Transverse colon (tissue), 4 donors: ENCODE measurements around the gene PTRH1. TPM values are rescaled to one million over a fixed set of nuclear protein-coding genes. Genes with fewer than 3 reads are reported as not detected.

Experiments
- DNase-seq: peaks from one replicate; pipeline ENCODE4 v3.0.0-alpha.2; 2019
- H3K27ac ChIP-seq, 4 donors: fragments of 200-600 bp; sonication (generic); 2 replicates each; pipeline ENCODE4 v1.5.1; 2016 to 2018; ENCODE audit warnings: inconsistent platforms in 4 of 4
- H3K27me3 ChIP-seq: fragments of 200-600 bp; sonication (generic); 2 replicates; pipeline ENCODE4 v1.5.1; 2017; ENCODE audit warnings: inconsistent platforms
- H3K36me3 ChIP-seq, 4 donors: fragments of 200-600 bp; sonication (generic); 2 replicates each; pipeline ENCODE4 v1.5.1; 2017 to 2019; ENCODE audit warnings: inconsistent platforms in 4 of 4
- H3K4me1 ChIP-seq, 4 donors: fragments of 200-600 bp; sonication (generic); 2 replicates each; pipeline ENCODE4 v1.5.1; 2017 to 2020; ENCODE audit warnings: inconsistent platforms in 4 of 4
- H3K4me3 ChIP-seq, 4 donors: fragments of 200-600 bp; sonication (generic); 1 replicate in 1 of 4; 2 replicates in 3 of 4; pipeline versions ENCODE4 v1.5.1 to v1.6.1; 2017 to 2019; ENCODE audit warnings: inconsistent platforms in 4 of 4
- H3K9me3 ChIP-seq, 2 donors: fragments of 200-600 bp; sonication (generic); 2 replicates each; pipeline ENCODE4 v1.5.1; 2017 to 2019; ENCODE audit warnings: inconsistent platforms in 2 of 2
- EP300 ChIP-seq: sonication (generic); formaldehyde crosslinking; IDR thresholded peaks from one replicate; pipeline ENCODE4 v1.6.1; 2017; ENCODE audit warnings: antibody characterized with exemption, low read depth
- POLR2A ChIP-seq: fragments of 450-650 bp; IDR thresholded peaks from one replicate; pipeline ENCODE4 v1.6.1; 2016; ENCODE audit warnings: antibody characterized with exemption, mild to moderate bottlenecking, moderate library complexity
- POLR2AphosphoS5 ChIP-seq, 3 donors: sonication (generic); formaldehyde crosslinking; IDR thresholded peaks; one replicate each; pipeline ENCODE4 v1.6.1; 2016; ENCODE audit warnings: antibody characterized with exemption in 3 of 3
- WGBS, 2 donors: methylation state at CpG; one replicate each; pipeline ENCODE4 v1.1.5; 2018; ENCODE audit warnings: low coverage in 1 of 2; 5-methylcytosine and 5-hydroxymethylcytosine counted together
- in situ Hi-C, 4 donors: fragments of 200-750 bp; cut with MboI; loops; one replicate each; pipeline versions ENCODE4 v1.15.0 to v1.15.1; 2017; ENCODE audit warnings: low sequenced_read_pairs in 3 of 4, low pct_ligation_motif_present in 1 of 4, low pct_unique_long_range_greater_than_20kb in 1 of 4
- intact Hi-C: fragments of 100-400 bp; cut with DNase I; formaldehyde crosslinking; loops from one replicate; pipeline ENCODE4 v1.15.1; 2023; ENCODE audit warnings: low total_unique reads
- total RNA-seq, 4 donors: library from RNA; depleted of rRNA; stranded (reverse); fragments of >200 nt; gene quantifications; one replicate each; pipeline ENCODE4 v1.1.0, GENCODE V29; 2016
- TF ChIP-seq, protein P1 (sequence below), 5 experiments: fragments of 200-600 bp in 3 of 5; fragments of 450-650 bp in 2 of 5; sonication (generic) in 3 of 5; IDR thresholded peaks; 1 replicate in 2 of 5; 2 replicates in 3 of 5; pipeline ENCODE4 v1.5.1; 2016 to 2017; ENCODE audit warnings: antibody characterized with exemption in 5 of 5, inconsistent platforms in 3 of 5, mild to moderate bottlenecking in 2 of 5, moderate library complexity in 1 of 5

Gene PTRH1
- total RNA-seq, 4 donors from 2014 or later = 2.4 to 9.7 (median 6.2) TPM

DNA sequence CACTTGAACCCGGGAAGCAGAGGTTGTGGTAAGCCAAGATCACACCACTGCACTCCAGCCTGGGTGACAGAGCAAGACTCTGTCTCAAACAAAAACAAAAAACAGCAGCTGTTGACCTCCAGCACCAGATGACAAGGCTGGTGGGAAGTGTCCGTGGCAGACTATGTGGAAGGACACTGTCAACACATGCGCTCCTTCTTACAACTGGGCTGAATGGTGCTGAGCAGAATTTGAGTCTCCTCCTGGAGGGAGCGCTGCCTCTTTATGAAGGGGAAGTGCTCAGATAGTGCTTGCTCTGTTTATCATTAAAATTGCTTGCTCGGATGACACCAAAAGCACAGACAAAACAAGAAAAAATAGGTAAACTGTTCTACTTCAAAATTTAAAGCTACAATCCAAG, 17.9 kb downstream of the PTRH1 start:
- no peak overlapping the region for H3K4me3 ChIP-seq
- DNase-seq = no peak
- in situ Hi-C loops (no loop called here), intact Hi-C loops (no loop called here)
- H3K27me3 ChIP-seq = no peaks in the 10 kb centered on the region
- TF ChIP-seq POLR2A (no peak), POLR2AphosphoS5 (IDR thresholded peaks at IDR 0.05) (no peak), EP300 (no peak)
- TF ChIP-seq, protein P1, sequence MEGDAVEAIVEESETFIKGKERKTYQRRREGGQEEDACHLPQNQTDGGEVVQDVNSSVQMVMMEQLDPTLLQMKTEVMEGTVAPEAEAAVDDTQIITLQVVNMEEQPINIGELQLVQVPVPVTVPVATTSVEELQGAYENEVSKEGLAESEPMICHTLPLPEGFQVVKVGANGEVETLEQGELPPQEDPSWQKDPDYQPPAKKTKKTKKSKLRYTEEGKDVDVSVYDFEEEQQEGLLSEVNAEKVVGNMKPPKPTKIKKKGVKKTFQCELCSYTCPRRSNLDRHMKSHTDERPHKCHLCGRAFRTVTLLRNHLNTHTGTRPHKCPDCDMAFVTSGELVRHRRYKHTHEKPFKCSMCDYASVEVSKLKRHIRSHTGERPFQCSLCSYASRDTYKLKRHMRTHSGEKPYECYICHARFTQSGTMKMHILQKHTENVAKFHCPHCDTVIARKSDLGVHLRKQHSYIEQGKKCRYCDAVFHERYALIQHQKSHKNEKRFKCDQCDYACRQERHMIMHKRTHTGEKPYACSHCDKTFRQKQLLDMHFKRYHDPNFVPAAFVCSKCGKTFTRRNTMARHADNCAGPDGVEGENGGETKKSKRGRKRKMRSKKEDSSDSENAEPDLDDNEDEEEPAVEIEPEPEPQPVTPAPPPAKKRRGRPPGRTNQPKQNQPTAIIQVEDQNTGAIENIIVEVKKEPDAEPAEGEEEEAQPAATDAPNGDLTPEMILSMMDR (IDR thresholded peaks at IDR 0.05) = no peak
- H3K9me3 ChIP-seq = no peaks in the 10 kb centered on the region
- 71 to 80% methylated on average over 1 to 5 of the region's 5 CpGs for WGBS, 2 donors
- peaks cover 0 to 13% (median 7%) of the 10 kb centered on the region in 4 donors for H3K4me1 ChIP-seq
- H3K27ac ChIP-seq = peak overlapping the region in 1 of 4 donors; percentile 3
- no peaks in the 10 kb centered on the region for H3K36me3 ChIP-seq

DNA sequence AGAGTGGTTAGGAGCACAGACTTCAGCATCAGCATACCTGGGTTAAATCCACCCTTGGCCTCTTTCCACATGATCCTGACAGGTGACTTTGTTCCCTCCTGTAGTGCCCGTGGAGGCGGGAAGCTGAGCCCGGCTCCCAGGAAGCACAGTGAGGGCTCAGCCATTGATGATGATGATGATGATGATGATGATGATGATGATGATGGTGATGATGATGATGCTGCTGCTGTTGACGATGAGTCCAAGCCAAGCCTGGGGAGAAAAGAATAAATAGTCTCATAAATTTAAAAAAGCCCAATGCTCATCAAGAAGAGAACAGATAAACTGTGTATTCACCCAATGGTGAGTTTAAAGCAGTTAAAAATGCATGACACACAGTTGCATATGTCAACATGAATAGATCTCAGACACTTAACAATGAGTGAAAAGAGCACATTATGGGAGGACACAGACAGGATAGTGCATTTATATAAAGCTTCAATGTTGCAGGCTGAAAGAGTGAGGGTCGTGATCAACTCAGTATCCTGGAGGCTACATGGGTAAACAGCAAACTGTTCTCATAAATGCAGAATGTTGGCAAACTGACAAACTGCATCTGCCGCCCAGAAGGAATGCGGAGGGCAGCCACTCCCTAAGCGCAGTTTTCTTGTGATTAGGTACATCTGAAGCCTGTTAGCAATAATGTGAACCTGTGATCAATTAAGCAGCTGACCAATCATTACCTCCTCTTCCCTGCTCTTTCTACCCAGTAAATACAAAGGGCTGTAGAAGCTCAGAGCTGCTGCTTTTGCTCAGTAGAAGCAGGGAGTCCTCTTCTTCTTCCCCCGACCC, 20.4 kb downstream of the PTRH1 start:
- no peak overlapping the region for H3K27ac ChIP-seq
- H3K4me1 ChIP-seq = peaks cover 0 to 12% (median 7%) of the 10 kb centered on the region in 4 donors
- H3K36me3 ChIP-seq = no peaks in the 10 kb centered on the region
- TF ChIP-seq EP300 (no peak), POLR2AphosphoS5 (IDR thresholded peaks at IDR 0.05) (no peak), POLR2A (no peak)
- TF ChIP-seq, protein P1 (IDR thresholded peaks at IDR 0.05) = no peak
- intact Hi-C loops = no loop called here
- no peak for DNase-seq
- no peaks in the 10 kb centered on the region for H3K27me3 ChIP-seq
- H3K9me3 ChIP-seq = no peaks in the 10 kb centered on the region
- in situ Hi-C loops = no loop called here
- H3K4me3 ChIP-seq = no peak overlapping the region
- 33 to 56% methylated on average over 1 to 9 of the region's 9 CpGs for WGBS, 2 donors

DNA sequence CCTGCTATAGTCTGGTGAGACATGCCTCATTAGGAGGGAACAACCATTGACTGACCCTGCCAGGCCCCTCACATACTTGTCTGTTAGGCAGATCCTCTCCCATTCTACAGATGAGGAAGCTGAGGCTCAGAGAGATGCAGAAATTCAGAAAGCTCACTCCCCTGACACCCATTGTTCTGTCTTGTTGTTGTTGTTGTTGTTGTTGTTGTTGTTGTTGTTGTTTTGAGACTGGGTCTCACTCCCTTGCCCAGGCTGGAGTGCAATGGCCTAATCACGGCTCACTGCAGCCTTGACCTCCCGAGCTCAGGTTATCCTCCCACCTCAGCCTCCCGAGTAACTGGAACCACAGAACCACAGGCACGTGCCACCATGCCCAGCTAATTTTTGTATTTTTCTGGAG, 21.8 kb downstream of the PTRH1 start:
- no peaks in the 10 kb centered on the region for H3K36me3 ChIP-seq
- H3K27ac ChIP-seq = no peak overlapping the region
- no peak overlapping the region for H3K4me3 ChIP-seq
- intact Hi-C loops = no loop called here
- 86 to 94% methylated on average over 4 of the region's 4 CpGs for WGBS, 2 donors
- DNase-seq = no peak
- no peaks in the 10 kb centered on the region for H3K9me3 ChIP-seq
- in situ Hi-C loops = no loop called here
- TF ChIP-seq EP300 (no peak), POLR2AphosphoS5 (IDR thresholded peaks at IDR 0.05) (no peak), POLR2A (no peak)
- H3K27me3 ChIP-seq = no peaks in the 10 kb centered on the region
- H3K4me1 ChIP-seq = peaks cover 0 to under 1% (median 0%) of the 10 kb centered on the region in 4 donors

DNA sequence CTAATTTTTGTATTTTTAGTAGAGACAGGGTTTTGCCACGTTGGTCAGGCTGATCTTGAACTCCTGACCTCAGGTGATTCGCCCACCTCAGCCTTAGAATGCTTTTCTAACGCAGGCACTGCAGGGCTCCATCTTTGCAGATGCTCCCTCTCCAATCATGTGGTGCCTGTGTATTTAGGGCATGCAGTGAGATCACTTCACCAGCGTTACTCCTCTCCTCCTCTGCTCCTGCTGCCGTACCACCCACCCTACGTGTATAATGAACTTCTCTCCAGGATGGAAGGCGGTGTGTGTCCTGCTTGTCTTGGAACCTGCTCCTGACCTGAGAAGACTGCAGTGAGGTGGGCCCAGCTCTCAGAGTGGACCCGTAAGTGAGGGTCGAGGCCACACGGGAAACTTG, 22.3 kb downstream of the PTRH1 start:
- intact Hi-C loops = no loop called here
- H3K9me3 ChIP-seq = no peaks in the 10 kb centered on the region
- TF ChIP-seq POLR2A = no peak
- no peak for TF ChIP-seq EP300
- TF ChIP-seq, protein P1 (IDR thresholded peaks at IDR 0.05) = no peak
- TF ChIP-seq POLR2AphosphoS5 (IDR thresholded peaks at IDR 0.05) = no peak
- H3K4me1 ChIP-seq = no peaks in the 10 kb centered on the region
- WGBS, 2 donors = 84 to 94% methylated on average over 6 to 10 of the region's 10 CpGs
- no peak overlapping the region for H3K4me3 ChIP-seq
- in situ Hi-C loops = no loop called here
- no peak for DNase-seq
- H3K36me3 ChIP-seq = no peaks in the 10 kb centered on the region
- no peaks in the 10 kb centered on the region for H3K27me3 ChIP-seq
- no peak overlapping the region for H3K27ac ChIP-seq
